ENCODE results near the gene BCAR1. TPM values are rescaled to one million over a fixed set of nuclear protein-coding genes. Genes with fewer than 3 reads are reported as not detected.
"Not testable (repeated sequence)": the region's sequence is repeated elsewhere in the genome, so short reads cannot be mapped to it uniquely, and the experiment has no call there.

The BCAR1 gene
- total RNA-seq, 2 experiments from 2014 or later = 0.67 to 0.81 TPM

GRCh38 chr16:75282466-75283281 lies 31.2 kb upstream of the BCAR1 start:
- H3K27me3 Mint-ChIP-seq (ENCODE audit: low read depth) = peaks cover 10% of the 10 kb centered on the region
- intact Hi-C loops (cut with micrococcal nuclease) = no loop called here
- CTCF ChIA-PET = interaction anchor here (0.6 to 1.5 kb wide), 3 partner anchors 84 to 263 kb away, joined by 3 to 5 read pairs (median 3); no protein-coding TSS in a partner anchor

GRCh38 chr16:75281826-75282225 lies 30.4 kb upstream of the BCAR1 start:
- no peak overlapping the region for H3K4me3 Mint-ChIP-seq
- intact Hi-C loops (cut with micrococcal nuclease) = no loop called here
- H3K9me3 Mint-ChIP-seq = no peaks in the 10 kb centered on the region
- peaks cover 5% of the 10 kb centered on the region for H3K36me3 Mint-ChIP-seq (ENCODE audit: low read depth)
- no peak overlapping the region for H3K27ac Mint-ChIP-seq
- DNase-seq = no peak
- no peaks in the 10 kb centered on the region for H3K4me1 Mint-ChIP-seq (ENCODE audit: low read depth)
- CTCF ChIA-PET = interaction anchor here (0.6 to 1.5 kb wide), 3 partner anchors 48 to 264 kb away, joined by 3 to 5 read pairs (median 4); no protein-coding TSS in a partner anchor
- peaks cover 9% of the 10 kb centered on the region for H3K27me3 Mint-ChIP-seq (ENCODE audit: low read depth)

More at GRCh38 chr16:75282466-75283281, 31.2 kb upstream of the BCAR1 start:
- Mint-ChIP-seq H3K27ac (no peak overlapping the region), H3K9me3 (no peaks in the 10 kb centered on the region), H3K4me1 (ENCODE audit: low read depth) (peaks cover 2% of the 10 kb centered on the region), H3K4me3 (no peak overlapping the region), H3K36me3 (ENCODE audit: low read depth) (peaks cover 5% of the 10 kb centered on the region)
- no peak for DNase-seq

- H3K4me3 Mint-ChIP-seq; intact Hi-C loops (cut with micrococcal nuclease); DNase-seq; H3K36me3 Mint-ChIP-seq (ENCODE audit: low read depth); H3K9me3 Mint-ChIP-seq; H3K27me3 Mint-ChIP-seq (ENCODE audit: low read depth); H3K27ac Mint-ChIP-seq; H3K4me1 Mint-ChIP-seq (ENCODE audit: low read depth): not testable (repeated sequence)
- CTCF ChIA-PET = interaction anchor here (1.3 to 2.0 kb wide), 3 partner anchors 47 to 82 kb away, joined by 4 to 6 read pairs (median 5); no protein-coding TSS in a partner anchor
Measured at GRCh38 chr16:75281009-75281408, 29.6 kb upstream of the BCAR1 start.

- CTCF ChIA-PET = interaction anchor here (2.0 kb wide), 1 partner anchor 46 kb away, joined by 6 read pairs; no protein-coding TSS in a partner anchor
Measured at GRCh38 chr16:75280331-75280804, 28.9 kb upstream of the BCAR1 start.

GRCh38 chr16:75279305-75279704 lies 27.9 kb upstream of the BCAR1 start:
- Mint-ChIP-seq H3K4me1 (ENCODE audit: low read depth) (peaks cover 2% of the 10 kb centered on the region), H3K4me3 (no peak overlapping the region), H3K27me3 (ENCODE audit: low read depth) (peaks cover 8% of the 10 kb centered on the region), H3K27ac (no peak overlapping the region), H3K36me3 (ENCODE audit: low read depth) (no peaks in the 10 kb centered on the region), H3K9me3 (no peaks in the 10 kb centered on the region)
- CTCF ChIA-PET = interaction anchor here (0.6 to 2.0 kb wide), 3 partner anchors 29 to 80 kb away, joined by 3 to 6 read pairs (median 5); no protein-coding TSS in a partner anchor
- DNase-seq = no peak
- intact Hi-C loops (cut with micrococcal nuclease) = no loop called here

More at GRCh38 chr16:75280331-75280804, 28.9 kb upstream of the BCAR1 start:
- H3K27me3 Mint-ChIP-seq (ENCODE audit: low read depth) = peaks cover 8% of the 10 kb centered on the region
- H3K4me1 Mint-ChIP-seq (ENCODE audit: low read depth) = no peaks in the 10 kb centered on the region
- no peaks in the 10 kb centered on the region for H3K36me3 Mint-ChIP-seq (ENCODE audit: low read depth)
- no peak overlapping the region for H3K4me3 Mint-ChIP-seq
- no peaks in the 10 kb centered on the region for H3K9me3 Mint-ChIP-seq
- DNase-seq = no peak
- no peak overlapping the region for H3K27ac Mint-ChIP-seq
- intact Hi-C loops (cut with micrococcal nuclease) = no loop called here

GRCh38 chr16:75273054-75273925 lies 21.9 kb upstream of the BCAR1 start:
- Mint-ChIP-seq H3K27me3 (ENCODE audit: low read depth) (peaks cover 15% of the 10 kb centered on the region), H3K4me3 (no peak overlapping the region), H3K4me1 (ENCODE audit: low read depth) (peaks cover 2% of the 10 kb centered on the region), H3K9me3 (no peaks in the 10 kb centered on the region), H3K36me3 (ENCODE audit: low read depth) (no peaks in the 10 kb centered on the region), H3K27ac (no peak overlapping the region)
- intact Hi-C loops (cut with micrococcal nuclease) = no loop called here
- no peak for DNase-seq
- CTCF ChIA-PET = interaction anchor here (0.6 kb wide), 1 partner anchor 119 kb away, joined by 3 read pairs; no protein-coding TSS in a partner anchor

GRCh38 chr16:75272629-75273028 lies 21.2 kb upstream of the BCAR1 start:
- H3K27ac Mint-ChIP-seq; CTCF ChIA-PET; H3K9me3 Mint-ChIP-seq; H3K4me3 Mint-ChIP-seq; DNase-seq; intact Hi-C loops (cut with micrococcal nuclease); H3K36me3 Mint-ChIP-seq (ENCODE audit: low read depth); H3K4me1 Mint-ChIP-seq (ENCODE audit: low read depth): not testable (repeated sequence)
- peaks cover 15% of the 10 kb centered on the region for H3K27me3 Mint-ChIP-seq (ENCODE audit: low read depth)

- peaks cover 2% of the 10 kb centered on the region for H3K4me1 Mint-ChIP-seq (ENCODE audit: low read depth)
- DNase-seq = no peak
- H3K4me3 Mint-ChIP-seq = no peak overlapping the region
- H3K27me3 Mint-ChIP-seq (ENCODE audit: low read depth) = peaks cover 15% of the 10 kb centered on the region
- no peaks in the 10 kb centered on the region for H3K36me3 Mint-ChIP-seq (ENCODE audit: low read depth)
- CTCF ChIA-PET = interaction anchor here (1.1 kb wide), 1 partner anchor 19 kb away, joined by 3 read pairs; no protein-coding TSS in a partner anchor
- intact Hi-C loops (cut with micrococcal nuclease) = no loop called here
- H3K27ac Mint-ChIP-seq = no peak overlapping the region
- H3K9me3 Mint-ChIP-seq = no peaks in the 10 kb centered on the region
Measured at GRCh38 chr16:75272097-75272551, 20.7 kb upstream of the BCAR1 start.

GRCh38 chr16:75271441-75272096 lies 20.1 kb upstream of the BCAR1 start:
- intact Hi-C loops (cut with micrococcal nuclease) = no loop called here
- peaks cover 2% of the 10 kb centered on the region for H3K4me1 Mint-ChIP-seq (ENCODE audit: low read depth)
- peaks cover 16% of the 10 kb centered on the region for H3K27me3 Mint-ChIP-seq (ENCODE audit: low read depth)
- H3K4me3 Mint-ChIP-seq = no peak overlapping the region
- CTCF ChIA-PET = interaction anchor here (1.1 kb wide), 1 partner anchor 18 kb away, joined by 3 read pairs; no protein-coding TSS in a partner anchor
- H3K9me3 Mint-ChIP-seq = no peaks in the 10 kb centered on the region
- H3K27ac Mint-ChIP-seq = no peak overlapping the region
- DNase-seq = no peak
- H3K36me3 Mint-ChIP-seq (ENCODE audit: low read depth) = no peaks in the 10 kb centered on the region

GRCh38 chr16:75269358-75269757 lies 17.9 kb upstream of the BCAR1 start:
- H3K4me3 Mint-ChIP-seq; H3K36me3 Mint-ChIP-seq (ENCODE audit: low read depth); H3K4me1 Mint-ChIP-seq (ENCODE audit: low read depth); H3K9me3 Mint-ChIP-seq; intact Hi-C loops (cut with micrococcal nuclease); H3K27ac Mint-ChIP-seq; DNase-seq: not testable (repeated sequence)
- H3K27me3 Mint-ChIP-seq (ENCODE audit: low read depth) = peaks cover 28% of the 10 kb centered on the region
- CTCF ChIA-PET = interaction anchor here (1.0 kb wide), 1 partner anchor 128 kb away, joined by 3 read pairs; no protein-coding TSS in a partner anchor

GRCh38 chr16:75267631-75268264 lies 16.3 kb upstream of the BCAR1 start:
- no peak overlapping the region for H3K4me3 Mint-ChIP-seq
- CTCF ChIA-PET = interaction anchor here (0.6 to 1.1 kb wide), 2 partner anchors 270 to 394 kb away, joined by 4 to 5 read pairs; partner anchors contain the start of gene ZNRF1
- peaks cover 38% of the 10 kb centered on the region for H3K27me3 Mint-ChIP-seq (ENCODE audit: low read depth)
- H3K9me3 Mint-ChIP-seq = no peaks in the 10 kb centered on the region
- intact Hi-C loops (cut with micrococcal nuclease) = no loop called here
- H3K4me1 Mint-ChIP-seq (ENCODE audit: low read depth) = peaks cover 2% of the 10 kb centered on the region
- no peak for DNase-seq
- no peak overlapping the region for H3K27ac Mint-ChIP-seq
- H3K36me3 Mint-ChIP-seq (ENCODE audit: low read depth) = no peaks in the 10 kb centered on the region
